Activated CD4-positive, alpha-beta T cell treated with anti-CD3 and anti-CD28 coated beads, Interleukin-10, Interleukin-2, amounts not matched to agents 100 ng/mL and 50 ng/mL, durations not matched to agents 16 hours and 8 hours (primary cell): ENCODE measurements around the gene NEU3.
"Not testable (repeated sequence)": the region's sequence is repeated elsewhere in the genome, so short reads cannot be mapped to it uniquely, and the experiment has no call there.

Source experiments
- DNase-seq: peaks from one replicate; pipeline ENCODE4 v3.0.0-alpha.2; 2020

NEU3 gene

GRCh38 chr11:74988541-74989259 is at the start of gene NEU3:
TSS of gene NEU3 (plus strand) at chr11:74988933. CDS start at chr11:74989061, 128 bp downstream.
- DNase-seq = peak; percentile 91

DNA sequence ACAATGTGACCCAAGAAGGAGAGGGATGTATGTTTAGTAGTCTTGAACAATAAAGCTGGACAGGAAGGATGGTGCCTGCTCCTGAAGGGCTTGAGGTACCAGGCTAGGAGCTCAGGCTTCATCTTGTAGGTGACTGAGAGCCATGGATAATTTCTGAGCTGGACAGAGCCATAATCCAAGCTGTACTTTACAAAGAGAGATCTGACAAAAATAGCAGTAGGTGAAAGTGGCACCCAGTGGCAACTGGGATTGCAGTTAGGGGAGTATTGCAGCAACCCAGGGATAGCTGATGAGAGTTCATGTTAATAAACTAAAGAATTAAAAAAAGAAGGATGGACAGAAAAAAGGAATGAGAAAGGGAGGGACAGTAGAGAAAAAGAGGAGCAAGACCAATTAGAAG is 47.2 kb upstream of the NEU3 start:
- no peak for DNase-seq

- DNase-seq = no peak
Measured at GRCh38 chr11:74942073-74942759, 46.5 kb upstream of the NEU3 start.

- peak; percentile 12 for DNase-seq
Measured at GRCh38 chr11:74948546-74948897, 40.2 kb upstream of the NEU3 start.

- peak; percentile 99 for DNase-seq
Measured at GRCh38 chr11:74948898-74949752, 39.6 kb upstream of the NEU3 start, which contains the start of the genes SPCS2 and XRRA1. TSS of gene SPCS2 (plus strand) at chr11:74949266. CDS start at chr11:74949286, 20 bp downstream. TSS of gene XRRA1 (minus strand) at chr11:74949091. CDS start at chr11:74940878, 8,213 bp downstream.

DNA sequence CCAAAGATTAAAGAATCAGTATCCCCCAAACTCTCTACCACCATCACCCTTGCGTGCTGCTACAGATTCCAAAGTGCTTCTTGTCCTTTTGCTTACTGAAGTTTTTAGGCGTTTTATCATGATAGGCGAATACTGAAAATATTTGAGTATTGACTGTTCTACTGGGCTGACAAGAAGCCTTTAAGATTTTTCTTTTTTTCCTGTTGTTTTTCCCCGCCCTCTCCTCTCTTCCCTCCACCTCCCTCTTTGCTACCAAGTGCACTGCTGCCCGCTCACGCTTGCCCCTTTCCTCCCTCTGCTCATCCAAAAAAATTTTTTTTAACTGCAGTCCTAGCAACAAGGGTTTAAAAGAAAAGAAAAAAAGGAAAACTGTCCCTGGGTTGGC is 39.0 kb upstream of the NEU3 start:
- DNase-seq = no peak

- no peak for DNase-seq
Measured at GRCh38 chr11:74950374-74950969, 38.3 kb upstream of the NEU3 start.

DNA sequence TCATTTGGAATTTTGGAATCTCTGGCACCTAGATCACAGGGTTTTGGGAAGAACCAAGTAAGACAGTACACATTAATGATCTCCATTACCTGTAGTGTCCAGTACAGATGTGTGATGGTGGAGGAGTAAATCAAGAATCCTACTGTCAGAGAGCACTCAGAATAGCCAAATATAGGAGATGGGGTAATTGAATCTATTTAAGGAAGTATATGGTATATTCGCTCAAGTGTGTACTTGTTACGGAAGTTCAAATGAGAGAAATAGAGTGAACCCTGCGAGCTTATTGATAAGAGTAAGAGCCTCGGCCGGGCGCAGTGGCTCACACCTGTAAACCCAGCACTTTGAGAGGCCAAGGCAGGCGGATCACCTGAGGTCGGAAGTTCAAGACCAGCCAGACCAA is 37.5 kb upstream of the NEU3 start:
- no peak for DNase-seq

- no peak for DNase-seq
Measured at GRCh38 chr11:74952752-74953151, 36.0 kb upstream of the NEU3 start.

GRCh38 chr11:74953451-74953850 is 35.3 kb upstream of the NEU3 start:
- DNase-seq = no peak

- no peak for DNase-seq
Measured at GRCh38 chr11:74954199-74954598, 34.5 kb upstream of the NEU3 start.

- no peak for DNase-seq
Measured at GRCh38 chr11:74956397-74957015, 32.2 kb upstream of the NEU3 start.

DNA sequence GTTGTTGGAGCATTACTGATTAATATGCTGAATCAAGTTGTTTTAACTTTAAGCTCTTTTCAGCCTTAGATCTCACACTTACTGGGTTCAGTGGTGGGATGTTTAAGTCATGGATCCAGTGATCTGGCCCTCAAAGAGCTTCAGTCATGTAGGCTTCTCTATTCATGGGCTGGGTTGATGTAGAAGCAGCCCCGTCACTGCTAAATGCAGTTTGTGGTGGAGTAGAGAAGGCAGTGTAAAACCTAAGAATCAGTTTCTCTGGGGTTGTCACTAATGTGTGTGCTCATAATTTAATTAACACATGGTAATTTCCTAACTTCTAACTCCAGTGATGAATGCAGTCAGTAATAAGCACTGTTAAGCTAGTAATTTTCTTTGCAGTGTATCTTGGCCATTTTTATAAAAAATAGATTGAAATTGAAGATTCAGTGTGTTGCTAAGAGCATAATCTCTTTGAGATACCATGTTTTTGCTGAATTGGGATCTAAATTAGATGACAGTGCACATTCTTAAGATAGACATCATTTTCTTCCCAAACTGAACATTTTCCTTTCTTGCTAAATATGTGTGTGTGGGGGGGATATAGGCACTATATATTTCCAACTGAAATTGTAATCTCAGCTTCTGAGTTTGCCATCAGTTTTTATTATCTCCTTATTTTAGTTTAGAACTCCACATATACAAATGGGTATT is 30.6 kb upstream of the NEU3 start:
- no peak for DNase-seq

- DNase-seq = not testable (repeated sequence)
Measured at GRCh38 chr11:74960128-74960527, 28.6 kb upstream of the NEU3 start.

DNA sequence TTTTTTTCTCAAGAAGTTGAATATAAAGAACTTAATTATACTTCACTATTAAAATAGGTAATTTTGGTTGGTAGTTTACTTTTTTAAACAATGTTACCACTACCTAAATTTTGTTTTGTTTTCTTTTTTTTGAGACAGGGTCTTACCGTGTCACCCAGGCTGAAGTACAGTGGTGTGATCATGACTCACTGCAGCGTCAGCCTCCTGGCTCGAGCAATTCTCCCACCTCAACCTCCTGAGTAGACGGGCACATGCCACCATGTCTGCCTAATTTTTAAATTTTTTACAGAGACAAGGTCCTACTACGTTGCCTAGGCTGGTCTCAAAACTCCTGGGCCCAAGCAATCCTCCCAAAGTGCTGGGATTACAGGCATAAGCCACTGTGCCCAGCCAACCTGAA is 22.1 kb upstream of the NEU3 start:
- no peak for DNase-seq

DNA sequence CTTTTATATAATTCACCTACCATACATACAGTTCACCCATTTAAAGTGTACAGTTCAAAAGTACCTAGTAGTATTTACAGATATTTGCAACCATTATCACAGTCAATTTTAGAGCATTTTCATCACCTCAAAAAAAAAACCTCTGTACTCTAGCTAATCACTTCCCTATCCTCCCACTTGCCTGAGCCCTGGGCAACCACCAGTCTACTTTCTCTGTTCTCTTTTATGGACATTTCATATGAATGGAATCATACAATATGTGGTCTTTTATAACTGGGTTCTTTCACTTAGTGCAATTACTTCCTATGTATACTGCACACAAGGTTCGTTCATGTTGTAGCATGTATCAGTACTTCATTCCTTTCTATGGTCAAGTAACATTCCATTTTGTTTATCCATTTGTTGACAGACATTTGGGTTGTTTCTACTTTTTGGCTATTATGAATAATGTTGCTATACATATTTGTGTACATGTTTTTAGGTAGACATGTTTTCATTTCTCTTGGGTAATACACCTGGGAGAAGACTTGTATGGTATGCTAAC is 17.8 kb upstream of the NEU3 start:
- no peak for DNase-seq

DNA sequence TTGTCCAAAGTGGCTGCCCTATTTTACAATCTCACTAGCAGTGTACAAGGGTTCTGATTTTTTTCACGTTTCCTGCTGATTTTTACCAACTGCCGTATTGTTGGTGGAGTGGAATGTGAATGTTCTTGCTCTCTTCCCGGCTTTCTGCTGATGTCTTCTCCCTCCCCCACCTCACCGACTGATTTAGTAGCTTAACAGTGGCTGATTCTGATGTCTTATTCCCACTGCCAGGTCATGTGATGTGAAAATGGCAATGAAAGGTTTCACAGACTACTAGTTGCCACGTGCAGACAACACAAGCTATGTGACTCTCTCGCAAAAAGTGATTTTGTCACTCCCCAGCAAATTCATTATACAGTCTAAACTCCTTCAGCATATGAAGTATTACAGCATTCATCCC is 17.3 kb upstream of the NEU3 start:
- DNase-seq = no peak

DNA sequence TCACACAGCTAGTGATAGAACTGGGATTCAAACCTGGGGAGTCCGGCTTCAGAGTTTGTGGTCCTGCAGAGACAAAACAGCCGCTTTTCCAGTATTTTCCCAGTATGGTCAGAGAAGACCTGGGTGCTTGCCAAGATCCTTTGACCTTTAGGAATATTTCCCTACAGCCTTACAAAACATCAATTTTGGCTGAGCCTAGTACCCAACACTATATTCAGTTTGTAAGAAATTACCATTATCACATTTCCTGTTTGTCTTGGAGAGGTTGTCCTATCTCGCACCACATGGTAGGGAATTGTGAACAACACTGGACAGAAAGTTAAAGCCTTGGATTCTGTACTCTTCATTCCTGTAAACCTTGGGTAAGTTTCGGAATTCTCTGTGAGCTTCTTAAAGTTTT is 10.7 kb upstream of the NEU3 start:
- no peak for DNase-seq

- no peak for DNase-seq
Measured at GRCh38 chr11:74980634-74981033, 8.1 kb upstream of the NEU3 start.

- DNase-seq = no peak
Measured at GRCh38 chr11:74981888-74982287, 6.8 kb upstream of the NEU3 start.

DNA sequence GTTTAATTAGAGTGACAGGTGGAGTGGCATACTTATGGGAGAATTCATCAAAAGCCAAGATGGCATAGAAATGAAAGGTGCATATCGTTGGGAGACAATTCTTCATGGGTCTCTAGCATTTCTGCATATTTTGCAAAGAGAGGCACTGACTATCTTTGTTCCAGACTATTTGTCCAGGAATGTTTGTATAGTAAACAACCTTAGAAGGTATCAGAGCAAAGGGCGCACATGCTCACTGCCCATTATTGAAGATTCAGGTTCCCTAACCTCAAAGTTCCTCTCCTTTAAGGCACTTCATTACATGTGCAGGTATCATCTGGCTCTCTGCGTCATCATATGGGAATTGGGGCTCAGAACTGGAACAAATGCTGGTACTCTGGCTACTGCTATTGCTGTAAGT is 4.7 kb upstream of the NEU3 start:
- no peak for DNase-seq

DNA sequence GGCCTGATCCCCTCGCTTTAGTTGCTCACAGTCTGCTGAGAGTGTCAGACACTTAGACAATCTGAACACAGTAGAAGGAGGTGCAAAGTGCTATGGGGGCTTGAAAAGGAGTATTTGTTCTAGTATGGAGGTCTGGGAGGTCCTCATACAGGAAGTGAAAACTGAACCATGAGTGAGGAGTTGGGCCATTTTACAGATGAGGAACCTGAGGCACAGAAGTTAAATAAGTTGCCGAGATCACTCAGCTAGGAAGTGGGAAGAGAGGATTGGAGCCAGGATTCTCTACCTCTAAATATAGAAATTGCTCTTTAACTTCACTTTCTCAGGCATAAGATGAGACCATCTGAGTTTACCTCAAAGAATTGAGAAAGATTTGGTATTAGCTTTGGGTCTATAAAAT is 4.0 kb upstream of the NEU3 start:
- no peak for DNase-seq
